Spinal cord (tissue), 10 donors: ENCODE measurements around the gene CHST9. TPM values are rescaled to one million over a fixed set of nuclear protein-coding genes. Genes with fewer than 3 reads are reported as not detected.

Experiments used
- DNase-seq, 6 donors: peaks; one replicate each; pipeline versions ENCODE4 v3.0.0 to v3.0.0-alpha.2; 2013 to 2015; ENCODE audit warnings: low spot score in 6 of 6, low read depth in 4 of 6
- H3K27ac ChIP-seq: one replicate; pipeline ENCODE4 v1.5.1; 2013; ENCODE audit warnings: low read depth, low read length, control low read depth
- H3K27me3 ChIP-seq: one replicate; pipeline ENCODE4 v1.6.1; 2013; ENCODE audit warnings: low read length; ENCODE audit not compliant: control insufficient read depth, insufficient read depth
- H3K36me3 ChIP-seq: one replicate; pipeline ENCODE4 v1.6.1; 2013; ENCODE audit warnings: low read length; ENCODE audit not compliant: control insufficient read depth, insufficient read depth
- H3K4me1 ChIP-seq: one replicate; pipeline ENCODE4 v1.6.1; 2013; ENCODE audit warnings: low read length; ENCODE audit not compliant: control insufficient read depth, insufficient read depth
- H3K4me3 ChIP-seq: one replicate; pipeline ENCODE4 v1.5.1; 2013; ENCODE audit warnings: low read depth, low read length, control low read depth
- H3K9me3 ChIP-seq: one replicate; pipeline ENCODE4 v1.6.1; 2013; ENCODE audit warnings: low read length; ENCODE audit not compliant: control insufficient read depth, insufficient read depth
- WGBS: methylation state at CpG from one replicate; pipeline ENCODE4 v1.1.5; 2013; ENCODE audit warnings: missing lambda C conversion rate; ENCODE audit not compliant: insufficient coverage; 5-methylcytosine and 5-hydroxymethylcytosine counted together
- polyA plus RNA-seq, 2 donors: library from polyadenylated mRNA; unstranded; fragments of 120-200 nt; gene quantifications; one replicate each; pipeline ENCODE4 v1.2.1, GENCODE V29; 2013; ENCODE audit not compliant: insufficient read length in 2 of 2
- total RNA-seq, 2 donors: library from RNA; depleted of rRNA in 1 of 2; stranded (reverse); fragments of 120-200 nt in 1 of 2; fragments of >200 nt in 1 of 2; gene quantifications; one replicate each; pipeline versions ENCODE4 v1.2.3 to v1.2.4, GENCODE V29; 2013 to 2014
- donor health status: healthy.

The CHST9 gene
- total and polyA plus RNA-seq, 4 donors = 5.4 to 10.8 (median 7.2) TPM

DNA sequence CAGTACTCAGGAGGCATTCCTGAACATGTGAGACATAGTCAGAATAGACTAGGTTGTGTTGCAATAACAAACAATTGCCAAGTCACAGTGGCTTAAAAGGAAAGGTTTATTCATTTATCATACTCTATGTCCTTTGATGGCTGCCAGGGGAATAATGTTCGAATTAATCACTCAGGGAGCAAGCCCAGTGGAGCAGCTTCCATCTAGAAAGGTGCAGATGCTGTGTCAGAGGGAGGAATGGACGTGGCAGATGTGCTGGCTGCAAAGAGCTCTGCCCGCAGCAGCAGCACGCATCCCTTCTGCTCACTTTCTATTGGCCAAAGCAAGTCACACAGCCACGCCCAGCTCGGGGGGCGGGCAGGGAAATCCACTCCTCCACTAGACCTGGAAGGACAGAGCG lies 213.7 kb downstream of the CHST9 start:
- DNase-seq = peak in 1 of 6 donors; percentile 11
- no peaks in the 10 kb centered on the region for H3K9me3 ChIP-seq
- H3K27ac ChIP-seq = no peak overlapping the region
- no peaks in the 10 kb centered on the region for H3K27me3 ChIP-seq
- H3K36me3 ChIP-seq = peaks cover 2% of the 10 kb centered on the region
- 74% methylated on average over 4 of the region's 8 CpGs for WGBS
- H3K4me1 ChIP-seq = no peaks in the 10 kb centered on the region
- H3K4me3 ChIP-seq = no peak overlapping the region

DNA sequence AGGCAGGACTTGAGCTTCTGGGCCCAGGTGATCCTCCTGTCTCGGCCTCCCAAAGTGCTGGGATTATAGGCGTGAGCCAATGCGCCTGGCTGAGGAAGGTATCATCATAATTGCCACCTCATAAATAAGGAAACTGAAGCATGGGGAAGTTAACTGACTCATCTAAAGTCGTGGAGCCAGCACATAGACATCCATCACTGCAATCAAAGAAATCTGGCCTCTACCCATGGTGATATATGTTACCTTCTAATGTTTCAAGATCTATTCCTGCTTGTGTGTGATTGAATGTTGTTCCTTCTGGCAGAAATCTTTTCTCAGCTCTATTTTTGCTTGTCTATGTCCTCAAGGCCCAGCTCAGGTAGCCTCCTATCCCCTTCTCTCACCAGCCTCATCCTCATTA lies 214.5 kb downstream of the CHST9 start:
- Histone ChIP-seq H3K27ac (no peak overlapping the region), H3K27me3 (no peaks in the 10 kb centered on the region), H3K4me3 (no peak overlapping the region), H3K9me3 (no peaks in the 10 kb centered on the region), H3K4me1 (no peaks in the 10 kb centered on the region), H3K36me3 (peaks cover 2% of the 10 kb centered on the region)
- WGBS = no CpG with 5 or more reads among the region's 4 CpGs
- DNase-seq = no peak

DNA sequence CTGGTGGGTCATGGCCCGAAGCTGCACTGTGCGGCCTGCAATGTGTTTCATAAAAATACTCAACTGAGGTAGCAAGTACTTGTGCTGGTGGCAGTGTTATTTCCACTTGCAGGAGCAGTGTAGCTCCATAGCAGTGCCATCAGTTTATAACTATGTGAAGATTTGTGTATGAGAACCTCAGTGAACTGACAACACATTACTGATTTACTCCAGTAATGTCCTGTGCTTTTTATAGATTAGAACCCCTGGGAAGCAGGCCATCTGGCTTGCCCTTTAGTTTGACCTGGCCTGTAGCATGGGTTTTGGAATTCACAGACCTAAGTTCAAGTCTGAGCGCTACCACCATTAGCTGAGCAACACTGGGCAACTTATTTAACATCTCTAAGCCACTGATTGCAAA lies 219.9 kb downstream of the CHST9 start:
- peaks cover 7% of the 10 kb centered on the region for H3K4me1 ChIP-seq
- no peaks in the 10 kb centered on the region for H3K27me3 ChIP-seq
- no peak for DNase-seq
- H3K4me3 ChIP-seq = no peak overlapping the region
- no peak overlapping the region for H3K27ac ChIP-seq
- WGBS = 94% methylated on average over 2 of the region's 3 CpGs
- no peaks in the 10 kb centered on the region for H3K9me3 ChIP-seq
- no peaks in the 10 kb centered on the region for H3K36me3 ChIP-seq

DNA sequence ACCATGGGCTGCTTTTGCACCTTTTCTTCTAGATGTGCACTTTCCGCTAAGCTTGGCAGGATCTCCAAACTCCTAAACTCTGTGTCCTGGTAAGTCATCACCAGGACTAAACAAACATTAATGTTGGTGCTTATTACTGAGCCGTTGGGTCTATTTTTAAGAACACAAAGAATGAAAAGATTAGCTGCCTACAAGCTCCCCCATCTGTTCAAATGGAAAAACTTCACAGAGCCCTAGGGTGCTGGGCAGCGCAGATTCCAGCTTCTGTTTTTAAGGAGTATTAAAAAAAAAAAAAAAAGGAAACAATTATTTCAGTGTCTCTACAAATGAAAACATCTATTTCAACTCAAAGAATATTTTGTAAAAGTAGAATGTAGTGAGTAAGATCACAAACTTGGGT lies 221.8 kb downstream of the CHST9 start:
- Histone ChIP-seq H3K4me3 (no peak overlapping the region), H3K4me1 (peaks cover 7% of the 10 kb centered on the region), H3K36me3 (no peaks in the 10 kb centered on the region), H3K27ac (no peak overlapping the region), H3K9me3 (no peaks in the 10 kb centered on the region), H3K27me3 (no peaks in the 10 kb centered on the region)
- DNase-seq = peak in 2 of 6 donors; percentile 20 to 59
- WGBS = 13% methylated on average over 1 of the region's 3 CpGs

DNA sequence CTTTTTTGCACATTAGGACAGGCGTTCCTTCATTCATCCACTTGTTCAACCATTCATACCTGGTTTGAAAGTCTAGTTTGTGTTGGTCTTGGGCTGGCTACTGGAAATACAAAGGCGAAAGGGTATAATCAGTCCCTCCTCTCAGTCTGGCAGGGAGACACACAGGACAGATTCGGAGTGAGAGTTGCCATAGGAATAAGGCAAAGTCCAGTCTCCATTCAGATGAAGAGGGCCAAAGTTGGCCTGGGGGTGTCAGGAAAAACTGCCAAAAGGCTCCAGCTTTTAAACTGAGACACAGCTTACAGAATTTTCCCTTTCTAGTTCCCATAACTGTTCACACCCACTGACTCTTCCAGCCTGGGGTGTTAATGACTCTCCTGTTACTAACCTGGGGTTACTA lies 223.3 kb downstream of the CHST9 start:
- Histone ChIP-seq H3K9me3 (no peaks in the 10 kb centered on the region), H3K4me3 (no peak overlapping the region), H3K27ac (peak overlapping the region; percentile 42), H3K4me1 (peaks cover 7% of the 10 kb centered on the region), H3K27me3 (no peaks in the 10 kb centered on the region), H3K36me3 (no peaks in the 10 kb centered on the region)
- 65% methylated on average over 2 of the region's 3 CpGs for WGBS
- peak in 1 of 6 donors; percentile 64 for DNase-seq

DNA sequence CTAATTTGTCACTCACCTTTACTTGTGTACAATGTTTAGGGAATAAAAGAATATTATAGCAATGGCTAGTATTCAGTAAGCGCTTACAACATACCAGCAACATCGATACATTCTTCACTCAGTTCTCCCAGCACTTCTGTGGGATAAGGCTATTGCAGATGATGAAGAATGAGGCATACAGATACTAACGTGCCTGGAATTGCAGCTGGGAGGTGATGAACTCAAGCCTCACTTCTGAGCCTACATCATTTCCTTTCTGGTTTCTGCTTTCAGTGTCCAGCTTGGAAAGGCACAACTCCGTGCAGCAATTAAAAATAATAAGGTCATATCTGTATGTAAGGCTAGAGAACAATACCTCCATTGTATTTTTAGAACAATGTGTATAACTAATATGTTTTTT lies 224.2 kb downstream of the CHST9 start:
- H3K27ac ChIP-seq = no peak overlapping the region
- DNase-seq = no peak
- no peaks in the 10 kb centered on the region for H3K27me3 ChIP-seq
- H3K9me3 ChIP-seq = no peaks in the 10 kb centered on the region
- H3K36me3 ChIP-seq = no peaks in the 10 kb centered on the region
- no peak overlapping the region for H3K4me3 ChIP-seq
- peaks cover 7% of the 10 kb centered on the region for H3K4me1 ChIP-seq
- WGBS = no CpG with 5 or more reads among the region's 4 CpGs

DNA sequence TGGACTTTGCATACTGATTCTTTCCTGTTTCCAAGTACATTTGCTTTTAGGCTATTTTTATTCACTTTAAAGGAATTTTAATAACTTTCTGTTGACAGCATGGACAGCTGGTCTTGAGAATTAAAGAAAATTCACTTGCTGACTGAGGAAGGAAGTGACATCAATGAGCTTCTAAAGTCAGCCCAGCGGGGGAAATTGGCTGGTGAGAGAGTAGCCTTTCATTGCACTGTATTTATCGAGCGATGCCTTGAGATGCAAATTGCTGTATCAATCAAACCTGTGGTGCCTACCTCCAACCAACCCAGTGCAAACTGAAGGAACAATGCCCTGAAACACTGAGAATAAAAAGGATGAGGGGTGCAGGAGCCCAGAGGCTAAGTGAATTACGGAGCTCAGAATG lies 228.2 kb downstream of the CHST9 start:
- Histone ChIP-seq H3K27me3 (no peaks in the 10 kb centered on the region), H3K9me3 (no peaks in the 10 kb centered on the region), H3K27ac (peak overlapping the region; percentile 29), H3K36me3 (no peaks in the 10 kb centered on the region), H3K4me3 (no peak overlapping the region), H3K4me1 (peaks cover 4% of the 10 kb centered on the region)
- DNase-seq = peak in 2 of 6 donors; percentile 60 to 76
- 17% methylated on average over 1 of the region's 4 CpGs for WGBS

DNA sequence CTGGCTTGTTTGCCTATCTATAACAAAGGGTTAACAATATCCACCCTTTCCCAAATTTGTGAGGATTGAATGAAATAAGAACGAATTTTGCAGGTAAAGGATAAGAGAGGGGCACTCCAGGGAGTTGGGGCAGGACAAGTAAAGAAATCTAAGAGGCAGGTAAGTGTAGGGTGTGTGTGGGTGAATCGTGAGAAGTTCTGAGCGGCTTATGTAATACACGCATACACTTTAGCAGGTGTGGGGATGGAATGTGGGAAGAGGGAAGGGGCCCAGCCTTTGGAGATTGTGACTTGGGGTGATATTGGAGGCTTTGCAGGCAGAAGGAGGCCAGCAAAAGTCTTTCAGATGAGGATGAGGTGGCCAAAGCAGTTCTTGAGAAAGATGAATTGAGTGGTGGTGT lies 236.4 kb downstream of the CHST9 start:
- Histone ChIP-seq H3K9me3 (no peaks in the 10 kb centered on the region), H3K27me3 (no peaks in the 10 kb centered on the region), H3K4me1 (peaks cover 2% of the 10 kb centered on the region), H3K36me3 (no peaks in the 10 kb centered on the region), H3K4me3 (no peak overlapping the region), H3K27ac (no peak overlapping the region)
- no peak for DNase-seq
- WGBS = 77% methylated on average over 4 of the region's 4 CpGs

DNA sequence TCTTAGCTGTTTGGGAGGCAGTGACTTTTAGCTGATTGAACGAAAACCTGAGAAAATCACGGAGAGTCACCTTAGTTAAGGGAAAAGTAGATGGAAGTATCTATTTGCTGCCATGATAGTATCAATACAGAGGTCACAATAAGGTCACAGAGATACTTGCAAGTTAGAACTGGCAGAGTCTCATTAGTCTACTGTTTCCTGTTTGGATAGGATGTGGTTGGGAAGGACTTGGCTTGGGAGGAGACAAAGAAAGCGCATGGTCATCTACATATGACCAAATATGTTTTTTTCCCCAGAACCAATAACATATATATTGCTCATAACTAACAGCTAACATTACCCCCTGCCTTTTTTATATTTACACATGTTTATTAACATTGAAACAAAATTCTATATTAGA lies 241.2 kb downstream of the CHST9 start:
- H3K9me3 ChIP-seq = no peaks in the 10 kb centered on the region
- H3K36me3 ChIP-seq = no peaks in the 10 kb centered on the region
- no peaks in the 10 kb centered on the region for H3K27me3 ChIP-seq
- H3K4me1 ChIP-seq = peaks cover 5% of the 10 kb centered on the region
- WGBS = 100% methylated on average over 2 of the region's 3 CpGs
- no peak overlapping the region for H3K27ac ChIP-seq
- H3K4me3 ChIP-seq = no peak overlapping the region
- DNase-seq = no peak

DNA sequence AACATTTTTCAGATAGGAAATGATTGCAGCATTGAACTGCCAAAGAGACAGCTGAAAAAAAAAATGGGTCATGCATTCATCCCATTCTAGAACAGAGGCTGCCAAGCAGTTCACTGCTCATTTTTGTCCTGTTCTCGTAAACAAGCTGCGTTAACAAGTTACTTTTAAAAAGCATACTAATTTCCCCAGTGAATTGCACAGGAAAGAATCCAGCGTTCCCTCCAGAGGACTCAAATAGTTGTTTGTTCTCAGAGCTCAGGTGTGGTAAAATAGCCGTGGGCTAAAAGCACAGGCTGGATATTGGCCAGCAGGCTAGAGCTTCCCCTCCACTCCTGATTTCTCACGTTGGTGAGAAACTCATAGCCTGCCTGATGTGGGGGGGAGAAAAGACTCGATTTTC lies 243.5 kb downstream of the CHST9 start:
- H3K27ac ChIP-seq = no peak overlapping the region
- DNase-seq = peak in 2 of 6 donors; percentile 30 to 65
- H3K4me3 ChIP-seq = no peak overlapping the region
- no peaks in the 10 kb centered on the region for H3K27me3 ChIP-seq
- H3K36me3 ChIP-seq = no peaks in the 10 kb centered on the region
- WGBS = 47% methylated on average over 2 of the region's 6 CpGs
- H3K4me1 ChIP-seq = peaks cover 4% of the 10 kb centered on the region
- H3K9me3 ChIP-seq = no peaks in the 10 kb centered on the region
